Loucy (cell line): ENCODE results near the gene AMFR.

Experiments
- EZH2phosphoT487 ChIP-seq: fragments of 200-600 bp; IDR thresholded peaks from 2 replicates; pipeline ENCODE4 v1.6.1; 2018; ENCODE audit warnings: antibody characterized with exemption, mild to moderate bottlenecking, moderate library complexity, borderline replicate concordance
- TF ChIP-seq, protein P1 (sequence below): fragments of 200-600 bp; sonication (generic); conservative IDR thresholded peaks from 2 replicates; pipeline ENCODE4 v1.5.1; 2014; ENCODE audit warnings: mild to moderate bottlenecking, antibody characterized with exemption, low read length

GRCh38 chr16:56334761-56335160, 90.6 kb downstream of the AMFR start:
- TF ChIP-seq, protein P1, sequence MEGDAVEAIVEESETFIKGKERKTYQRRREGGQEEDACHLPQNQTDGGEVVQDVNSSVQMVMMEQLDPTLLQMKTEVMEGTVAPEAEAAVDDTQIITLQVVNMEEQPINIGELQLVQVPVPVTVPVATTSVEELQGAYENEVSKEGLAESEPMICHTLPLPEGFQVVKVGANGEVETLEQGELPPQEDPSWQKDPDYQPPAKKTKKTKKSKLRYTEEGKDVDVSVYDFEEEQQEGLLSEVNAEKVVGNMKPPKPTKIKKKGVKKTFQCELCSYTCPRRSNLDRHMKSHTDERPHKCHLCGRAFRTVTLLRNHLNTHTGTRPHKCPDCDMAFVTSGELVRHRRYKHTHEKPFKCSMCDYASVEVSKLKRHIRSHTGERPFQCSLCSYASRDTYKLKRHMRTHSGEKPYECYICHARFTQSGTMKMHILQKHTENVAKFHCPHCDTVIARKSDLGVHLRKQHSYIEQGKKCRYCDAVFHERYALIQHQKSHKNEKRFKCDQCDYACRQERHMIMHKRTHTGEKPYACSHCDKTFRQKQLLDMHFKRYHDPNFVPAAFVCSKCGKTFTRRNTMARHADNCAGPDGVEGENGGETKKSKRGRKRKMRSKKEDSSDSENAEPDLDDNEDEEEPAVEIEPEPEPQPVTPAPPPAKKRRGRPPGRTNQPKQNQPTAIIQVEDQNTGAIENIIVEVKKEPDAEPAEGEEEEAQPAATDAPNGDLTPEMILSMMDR = no peak
- TF ChIP-seq EZH2phosphoT487 = no peak
